Lower lobe of right lung (tissue), 2 donors: ENCODE data around the gene RHOC. TPM values are rescaled to one million over a fixed set of nuclear protein-coding genes. Genes with fewer than 3 reads are reported as not detected.

Experiments
- ATAC-seq, 2 donors: fragments of 200-7000 bp; cut with Tn5 transposase; one replicate each; pipeline ENCODE4 v1.9.1; 2020 to 2022; ENCODE audit warnings: mild to moderate bottlenecking in 2 of 2, moderate library complexity in 2 of 2
- DNase-seq: peaks from one replicate; pipeline ENCODE4 v3.0.0-alpha.2; 2020
- H3K27ac ChIP-seq: fragments of 200-600 bp; one replicate; pipeline ENCODE4 v1.8.0; 2022
- H3K27me3 ChIP-seq: fragments of 200-600 bp; one replicate; pipeline ENCODE4 v1.8.0; 2022; ENCODE audit warnings: low read depth
- H3K36me3 ChIP-seq: fragments of 200-600 bp; one replicate; pipeline ENCODE4 v1.8.0; 2022; ENCODE audit warnings: mild to moderate bottlenecking
- H3K4me1 ChIP-seq: fragments of 200-600 bp; one replicate; pipeline ENCODE4 v1.8.0; 2022
- H3K4me3 ChIP-seq: fragments of 200-600 bp; one replicate; pipeline ENCODE4 v1.8.0; 2022; ENCODE audit warnings: mild to moderate bottlenecking
- H3K9me3 ChIP-seq: fragments of 200-600 bp; one replicate; pipeline ENCODE4 v1.8.0; 2022
- CTCF ChIP-seq: fragments of 200-600 bp; IDR thresholded peaks from one replicate; pipeline ENCODE4 v1.8.0; 2022; ENCODE audit warnings: antibody characterized with exemption, mild to moderate bottlenecking
- intact Hi-C: fragments of 100-400 bp; cut with DNase I; formaldehyde crosslinking; loops from one replicate; pipeline ENCODE4 v1.11.0; 2022
- total RNA-seq: library from RNA; stranded (reverse); fragmentation: NEBNext Ultra II Directional; extraction: Animal tissue kit (Norgen Biotek cat#: 25700); gene quantifications from one replicate; pipeline ENCODE4 v1.2.1, GENCODE V29; 2021
- donor health status: DM: no; HTN: yes; CAD: no; lungs with severe emphysema.

The RHOC gene
- total RNA-seq, 1 donor from 2014 or later: 126 TPM

DNA sequence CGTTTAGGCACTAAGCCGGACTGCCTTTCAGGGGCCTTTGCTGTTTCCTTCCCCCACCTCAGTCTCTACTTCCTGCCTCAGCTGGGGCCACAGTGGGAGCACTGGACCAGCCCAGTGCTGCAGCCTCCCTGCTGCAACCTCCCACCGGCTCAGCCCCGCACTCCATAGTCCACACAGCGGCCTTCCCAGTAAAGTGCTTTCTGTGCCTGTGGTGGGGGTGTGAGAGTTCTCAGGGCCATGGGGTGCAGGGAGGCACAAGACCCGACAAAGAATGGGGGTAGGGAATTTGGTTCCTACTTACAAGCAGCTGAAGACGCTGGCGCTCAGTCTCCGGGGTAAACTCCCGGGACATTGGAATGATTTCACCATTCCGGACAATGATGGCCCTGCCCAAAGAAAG is 4.7 kb upstream of the RHOC start:
- H3K27ac ChIP-seq: no peak overlapping the region
- no peaks in the 10 kb centered on the region for H3K36me3 ChIP-seq
- peaks cover 21% of the 10 kb centered on the region for H3K4me1 ChIP-seq
- H3K9me3 ChIP-seq: no peaks in the 10 kb centered on the region
- no peak overlapping the region for H3K4me3 ChIP-seq
- no peaks in the 10 kb centered on the region for H3K27me3 ChIP-seq
- no peak for TF ChIP-seq CTCF
- intact Hi-C loops: no loop called here
- DNase-seq (no peak), ATAC-seq (no peak)

GRCh38 chr1:112711041-112711440 is 4.1 kb upstream of the RHOC start:
- TF ChIP-seq CTCF: no peak
- H3K4me3 ChIP-seq: no peak overlapping the region
- intact Hi-C loops: no loop called here
- H3K27me3 ChIP-seq: no peaks in the 10 kb centered on the region
- ATAC-seq (no peak), DNase-seq (no peak)
- H3K27ac ChIP-seq: no peak overlapping the region
- no peaks in the 10 kb centered on the region for H3K9me3 ChIP-seq
- H3K4me1 ChIP-seq: peaks cover 20% of the 10 kb centered on the region
- H3K36me3 ChIP-seq: no peaks in the 10 kb centered on the region

- no peak for TF ChIP-seq CTCF
- H3K9me3 ChIP-seq: no peaks in the 10 kb centered on the region
- no peaks in the 10 kb centered on the region for H3K27me3 ChIP-seq
- H3K27ac ChIP-seq: no peak overlapping the region
- intact Hi-C loops: no loop called here
- H3K4me1 ChIP-seq: peaks cover 20% of the 10 kb centered on the region
- H3K4me3 ChIP-seq: no peak overlapping the region
- ATAC-seq: no peak
- no peaks in the 10 kb centered on the region for H3K36me3 ChIP-seq
- DNase-seq: no peak
Measured at GRCh38 chr1:112710586-112710985, 3.7 kb upstream of the RHOC start.

DNA sequence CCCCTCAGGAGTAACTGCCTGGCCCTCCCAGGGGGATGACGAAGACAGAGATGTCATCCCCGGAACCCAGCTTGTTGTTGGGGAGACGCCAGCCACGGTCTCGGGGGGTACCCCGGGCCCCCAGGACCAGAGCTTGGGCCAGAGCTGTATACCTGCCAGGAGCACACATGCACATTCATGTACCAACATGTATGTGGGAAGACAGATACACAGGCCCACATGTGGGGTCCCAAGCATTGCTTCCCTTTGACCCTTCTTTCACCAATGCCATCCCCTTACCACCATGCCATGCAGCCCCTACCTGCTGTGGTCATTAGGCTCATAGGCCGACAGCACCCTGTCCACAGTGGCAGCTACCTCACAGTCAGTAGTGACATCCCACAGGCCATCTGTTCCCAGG is 3.2 kb upstream of the RHOC start:
- DNase-seq (no peak), ATAC-seq (no peak)
- Histone ChIP-seq H3K36me3 (no peaks in the 10 kb centered on the region), H3K27ac (no peak overlapping the region), H3K9me3 (no peaks in the 10 kb centered on the region), H3K27me3 (no peaks in the 10 kb centered on the region), H3K4me1 (peaks cover 24% of the 10 kb centered on the region), H3K4me3 (no peak overlapping the region)
- intact Hi-C loops: no loop called here
- no peak for TF ChIP-seq CTCF

- Histone ChIP-seq H3K36me3 (peaks cover 7% of the 10 kb centered on the region), H3K4me3 (no peak overlapping the region), H3K4me1 (peaks cover 27% of the 10 kb centered on the region), H3K27ac (no peak overlapping the region), H3K9me3 (no peaks in the 10 kb centered on the region), H3K27me3 (no peaks in the 10 kb centered on the region)
- intact Hi-C loops: no loop called here
- DNase-seq (no peak), ATAC-seq (no peak)
- TF ChIP-seq CTCF: no peak
Measured at GRCh38 chr1:112708489-112708888, 1.6 kb upstream of the RHOC start.

DNA sequence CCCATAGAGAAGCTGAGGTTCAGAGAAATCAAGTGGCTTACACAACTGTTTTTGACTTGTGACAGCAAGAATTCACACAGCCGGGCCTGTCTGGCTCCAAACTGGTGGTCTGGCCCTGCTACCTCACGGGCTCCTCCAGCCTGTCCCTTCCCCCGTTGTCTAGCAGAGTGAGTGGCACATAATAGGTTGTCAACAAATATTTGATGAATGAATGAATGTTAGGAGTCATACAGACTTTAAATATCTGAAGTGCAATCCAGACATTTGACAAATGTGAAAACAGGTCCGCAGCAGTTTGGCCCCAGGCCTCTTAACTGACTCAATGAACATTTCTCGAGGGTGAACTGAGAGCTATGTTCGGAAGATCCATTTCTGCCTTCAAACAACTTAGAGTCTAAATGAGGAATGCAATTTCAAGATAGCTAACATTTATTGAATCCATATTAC is 1.1 kb upstream of the RHOC start:
- DNase-seq: no peak
- H3K9me3 ChIP-seq: no peaks in the 10 kb centered on the region
- ATAC-seq: no peak
- intact Hi-C loops: no loop called here
- no peaks in the 10 kb centered on the region for H3K27me3 ChIP-seq
- H3K36me3 ChIP-seq: peaks cover 11% of the 10 kb centered on the region
- no peak for TF ChIP-seq CTCF
- peak overlapping the region; percentile 93 for H3K27ac ChIP-seq
- H3K4me3 ChIP-seq: no peak overlapping the region
- H3K4me1 ChIP-seq: peaks cover 31% of the 10 kb centered on the region
